ENCODE results near the gene CPT1A. TPM values are rescaled to one million over a fixed set of nuclear protein-coding genes. Genes with fewer than 3 reads are reported as not detected.

The CPT1A gene
- total RNA-seq, 1 experiment from 2014 or later: 153 TPM

DNA sequence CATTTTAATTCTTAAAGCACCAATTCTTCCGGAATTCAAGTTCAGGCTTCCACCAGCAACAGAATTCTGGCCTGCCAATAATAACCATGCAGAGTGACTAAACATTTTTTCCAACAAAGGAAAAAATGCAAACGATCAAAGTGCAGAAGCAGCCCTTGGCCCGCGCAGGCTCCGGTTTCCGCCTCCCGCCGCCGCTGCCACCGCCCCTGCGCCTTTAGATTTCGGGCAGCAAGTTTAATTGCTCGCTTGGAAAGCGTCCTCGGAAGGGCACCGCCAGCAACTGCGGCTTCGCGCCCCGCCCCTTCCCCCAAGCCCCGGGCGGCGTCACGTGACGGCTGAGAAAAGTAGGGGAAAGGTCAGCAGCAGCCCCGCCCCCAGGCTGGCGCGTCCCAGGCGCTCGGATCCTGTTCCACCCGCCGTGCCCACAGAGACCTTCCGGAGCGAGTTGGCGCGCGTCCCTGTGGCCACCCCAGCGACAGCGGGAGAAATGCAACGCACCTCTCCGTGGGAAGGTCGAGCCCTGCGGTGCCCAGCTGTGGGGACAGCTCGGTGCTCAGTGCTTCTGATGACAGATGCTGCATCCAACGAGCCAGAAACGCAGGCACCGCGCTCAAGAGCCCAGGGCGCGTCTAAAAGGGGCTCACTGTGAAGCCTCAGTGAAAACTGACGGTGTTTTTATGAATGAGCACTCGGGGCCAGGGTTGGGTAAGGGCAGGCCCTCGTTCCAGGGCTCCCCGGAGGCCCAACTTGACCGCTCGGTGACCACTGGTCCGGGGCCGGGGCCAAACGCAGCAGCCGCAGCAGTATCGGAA lies 2.5 kb downstream of the CPT1A start:
- intact Hi-C loops (cut with micrococcal nuclease; ENCODE audit: unreplicated experiment): no loop called here

GRCh38 chr11:68838572-68838964 lies 3.1 kb downstream of the CPT1A start:
- in situ Hi-C loops (cut with HindIII; ENCODE audit: low pct_unique_long_range_greater_than_20kb, low sequenced_read_pairs) (no loop called here), intact Hi-C loops (cut with micrococcal nuclease; ENCODE audit: unreplicated experiment) (no loop called here)
- Histone ChIP-seq H3K36me3 (ENCODE audit: control insufficient read depth, insufficient read depth, low read length) (no peaks in the 10 kb centered on the region), H3K4me1 (ENCODE audit: control insufficient read depth, insufficient read depth, low read length) (peaks cover 30% of the 10 kb centered on the region), H3K27me3 (ENCODE audit: control insufficient read depth, insufficient read depth, low read length) (no peaks in the 10 kb centered on the region), H3K27ac (ENCODE audit: low read length) (peak overlapping the region; percentile 98), H3K4me3 (ENCODE audit: low read depth in 2 of 2, low read length in 2 of 2) (peak overlapping the region; percentile 85 to 90), H3K9me3 (ENCODE audit: control insufficient read depth, insufficient read depth, low read depth, low read length) (no peaks in the 10 kb centered on the region)
- no TSS peak for BruUV-seq (replicated peaks)
- CTCF ChIA-PET: no interaction called here
- ATAC-seq (no peak), DNase-seq (ENCODE audit: low read depth, low spot score) (no peak)
- no peak for TF ChIP-seq POLR2AphosphoS5 (IDR thresholded peaks at IDR 0.05; ENCODE audit: low read depth, low read length)
- no peak for TF ChIP-seq TCF7L2 (IDR thresholded peaks at IDR 0.05; ENCODE audit: low read depth, low read length)
- TF ChIP-seq, protein P1, sequence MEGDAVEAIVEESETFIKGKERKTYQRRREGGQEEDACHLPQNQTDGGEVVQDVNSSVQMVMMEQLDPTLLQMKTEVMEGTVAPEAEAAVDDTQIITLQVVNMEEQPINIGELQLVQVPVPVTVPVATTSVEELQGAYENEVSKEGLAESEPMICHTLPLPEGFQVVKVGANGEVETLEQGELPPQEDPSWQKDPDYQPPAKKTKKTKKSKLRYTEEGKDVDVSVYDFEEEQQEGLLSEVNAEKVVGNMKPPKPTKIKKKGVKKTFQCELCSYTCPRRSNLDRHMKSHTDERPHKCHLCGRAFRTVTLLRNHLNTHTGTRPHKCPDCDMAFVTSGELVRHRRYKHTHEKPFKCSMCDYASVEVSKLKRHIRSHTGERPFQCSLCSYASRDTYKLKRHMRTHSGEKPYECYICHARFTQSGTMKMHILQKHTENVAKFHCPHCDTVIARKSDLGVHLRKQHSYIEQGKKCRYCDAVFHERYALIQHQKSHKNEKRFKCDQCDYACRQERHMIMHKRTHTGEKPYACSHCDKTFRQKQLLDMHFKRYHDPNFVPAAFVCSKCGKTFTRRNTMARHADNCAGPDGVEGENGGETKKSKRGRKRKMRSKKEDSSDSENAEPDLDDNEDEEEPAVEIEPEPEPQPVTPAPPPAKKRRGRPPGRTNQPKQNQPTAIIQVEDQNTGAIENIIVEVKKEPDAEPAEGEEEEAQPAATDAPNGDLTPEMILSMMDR (IDR thresholded peaks at IDR 0.05): no peak
- TF ChIP-seq SIN3A (IDR thresholded peaks at IDR 0.05; ENCODE audit: borderline replicate concordance, insufficient read depth, low read depth, low read length): no peak
- TF ChIP-seq, protein P2, sequence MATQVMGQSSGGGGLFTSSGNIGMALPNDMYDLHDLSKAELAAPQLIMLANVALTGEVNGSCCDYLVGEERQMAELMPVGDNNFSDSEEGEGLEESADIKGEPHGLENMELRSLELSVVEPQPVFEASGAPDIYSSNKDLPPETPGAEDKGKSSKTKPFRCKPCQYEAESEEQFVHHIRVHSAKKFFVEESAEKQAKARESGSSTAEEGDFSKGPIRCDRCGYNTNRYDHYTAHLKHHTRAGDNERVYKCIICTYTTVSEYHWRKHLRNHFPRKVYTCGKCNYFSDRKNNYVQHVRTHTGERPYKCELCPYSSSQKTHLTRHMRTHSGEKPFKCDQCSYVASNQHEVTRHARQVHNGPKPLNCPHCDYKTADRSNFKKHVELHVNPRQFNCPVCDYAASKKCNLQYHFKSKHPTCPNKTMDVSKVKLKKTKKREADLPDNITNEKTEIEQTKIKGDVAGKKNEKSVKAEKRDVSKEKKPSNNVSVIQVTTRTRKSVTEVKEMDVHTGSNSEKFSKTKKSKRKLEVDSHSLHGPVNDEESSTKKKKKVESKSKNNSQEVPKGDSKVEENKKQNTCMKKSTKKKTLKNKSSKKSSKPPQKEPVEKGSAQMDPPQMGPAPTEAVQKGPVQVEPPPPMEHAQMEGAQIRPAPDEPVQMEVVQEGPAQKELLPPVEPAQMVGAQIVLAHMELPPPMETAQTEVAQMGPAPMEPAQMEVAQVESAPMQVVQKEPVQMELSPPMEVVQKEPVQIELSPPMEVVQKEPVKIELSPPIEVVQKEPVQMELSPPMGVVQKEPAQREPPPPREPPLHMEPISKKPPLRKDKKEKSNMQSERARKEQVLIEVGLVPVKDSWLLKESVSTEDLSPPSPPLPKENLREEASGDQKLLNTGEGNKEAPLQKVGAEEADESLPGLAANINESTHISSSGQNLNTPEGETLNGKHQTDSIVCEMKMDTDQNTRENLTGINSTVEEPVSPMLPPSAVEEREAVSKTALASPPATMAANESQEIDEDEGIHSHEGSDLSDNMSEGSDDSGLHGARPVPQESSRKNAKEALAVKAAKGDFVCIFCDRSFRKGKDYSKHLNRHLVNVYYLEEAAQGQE (IDR thresholded peaks at IDR 0.05; ENCODE audit: insufficient read depth in 1 of 2, low read depth in 2 of 2, low read length in 1 of 2): no peak
- POLR2A ChIA-PET: interaction anchor here (0.7 kb wide), 1 partner anchor 51 kb away, joined by 5 read pairs; no protein-coding TSS in a partner anchor

More for the DNA sequence above, 2.5 kb downstream of the CPT1A start:
- Histone ChIP-seq H3K4me3 (ENCODE audit: low read depth in 2 of 2, low read length in 2 of 2) (peak overlapping the region; percentile 85 to 90), H3K9me3 (ENCODE audit: control insufficient read depth, insufficient read depth, low read depth, low read length) (no peaks in the 10 kb centered on the region), H3K27me3 (ENCODE audit: control insufficient read depth, insufficient read depth, low read length) (no peaks in the 10 kb centered on the region), H3K36me3 (ENCODE audit: control insufficient read depth, insufficient read depth, low read length) (no peaks in the 10 kb centered on the region), H3K4me1 (ENCODE audit: control insufficient read depth, insufficient read depth, low read length) (peaks cover 33% of the 10 kb centered on the region), H3K27ac (ENCODE audit: low read length) (peak overlapping the region; percentile 98)
- DNase-seq (ENCODE audit: low read depth, low spot score) (no peak), ATAC-seq (peak; percentile 59)
- TF ChIP-seq, protein P2 (IDR thresholded peaks at IDR 0.05; ENCODE audit: insufficient read depth in 1 of 2, low read depth in 2 of 2, low read length in 1 of 2): 0 out of 4 replicates have a peak, but pooled peaks of 1 of the 2 experiments have one; percentile 28
- TF ChIP-seq SIN3A (IDR thresholded peaks at IDR 0.05; ENCODE audit: borderline replicate concordance, insufficient read depth, low read depth, low read length): no peak; the same call in 1 of the 2 replicates
- TF ChIP-seq, protein P1 (IDR thresholded peaks at IDR 0.05): no peak
- peak; percentile 76; the same call in 1 of the 2 replicates for TF ChIP-seq POLR2AphosphoS5 (IDR thresholded peaks at IDR 0.05; ENCODE audit: low read depth, low read length)
- TF ChIP-seq TCF7L2 (IDR thresholded peaks at IDR 0.05; ENCODE audit: low read depth, low read length): peak; percentile 42; the same call in 1 of the 2 replicates
- ChIA-PET CTCF (no interaction called here), POLR2A (interaction anchor here (0.7 kb wide), 1 partner anchor 52 kb away, joined by 5 read pairs; no protein-coding TSS in a partner anchor)
- no TSS peak for BruUV-seq (replicated peaks)
- in situ Hi-C loops (cut with HindIII; ENCODE audit: low pct_unique_long_range_greater_than_20kb, low sequenced_read_pairs): no loop called here
